Measurements from ENCODE around the gene POLE.

POLE gene

DNA sequence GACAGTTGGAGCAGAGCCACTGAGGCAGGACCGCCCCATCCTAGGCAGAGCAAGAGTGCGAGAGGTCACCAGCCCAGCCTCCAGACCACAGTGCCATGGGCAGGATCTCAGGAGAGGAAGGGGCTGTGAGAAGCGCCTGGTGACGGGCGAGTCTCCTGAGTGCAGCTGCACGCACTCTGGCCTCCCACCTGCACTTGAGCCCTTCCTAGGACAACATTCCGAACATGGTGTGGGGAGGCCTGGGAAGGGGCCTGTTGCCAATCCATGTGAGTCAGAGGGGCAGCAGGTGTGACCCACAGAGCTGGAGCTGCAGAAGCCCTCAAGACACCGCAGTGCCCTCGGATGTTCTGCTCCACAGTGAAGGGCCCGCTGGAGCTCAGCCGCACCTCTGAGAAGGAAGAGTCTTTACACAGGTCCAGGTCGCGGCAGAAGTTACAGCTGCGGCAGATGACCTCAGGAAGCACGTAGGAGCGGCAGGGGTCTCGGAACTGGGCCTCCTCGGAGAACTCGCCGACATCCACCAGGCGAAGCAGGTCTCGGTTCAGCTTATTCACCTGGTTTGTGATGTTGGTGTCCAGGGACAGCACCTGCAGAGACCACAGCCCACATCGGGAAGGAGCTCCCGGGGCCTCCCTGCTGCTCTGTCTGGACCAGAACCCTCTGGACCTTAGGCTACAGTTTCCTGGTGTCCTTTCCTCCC is 61.3 kb downstream of the POLE start:
- DNase-seq = no peak

- DNase-seq = no peak
Observed at GRCh38 chr12:132624910-132625630, 62.1 kb downstream of the POLE start.

DNA sequence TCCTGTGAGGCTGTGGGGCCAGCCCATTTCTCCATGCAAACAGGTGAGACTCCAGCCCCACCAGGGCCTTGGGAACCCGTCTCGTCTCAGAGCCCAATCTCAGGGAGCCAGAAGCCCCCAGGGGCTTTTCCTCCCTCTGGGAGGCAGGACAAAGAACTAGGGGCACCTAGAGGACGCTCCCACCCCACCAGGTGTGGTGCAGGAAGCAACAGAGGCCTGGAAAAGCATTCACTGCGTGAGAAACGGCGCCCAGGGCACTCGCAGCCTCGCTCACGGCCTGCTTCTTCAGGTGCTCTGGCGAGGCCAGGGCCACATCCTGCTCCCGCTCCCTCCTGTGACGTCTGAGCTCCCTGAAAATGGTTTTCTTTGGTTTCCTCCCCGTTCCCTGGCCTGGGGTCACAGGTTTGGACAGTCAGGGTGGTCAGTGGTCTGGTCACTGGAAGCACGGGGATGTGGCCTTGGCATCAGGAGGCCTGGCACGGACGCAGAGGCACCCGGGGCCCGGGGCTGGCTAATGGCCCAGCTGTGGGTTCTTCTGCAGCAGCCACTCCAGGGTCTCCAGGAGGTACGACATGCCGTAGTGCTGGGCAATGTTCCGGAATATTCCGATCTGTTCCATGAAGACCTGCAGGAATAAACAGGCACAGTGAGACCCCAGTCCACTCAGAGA is 62.8 kb downstream of the POLE start:
- DNase-seq = no peak

DNA sequence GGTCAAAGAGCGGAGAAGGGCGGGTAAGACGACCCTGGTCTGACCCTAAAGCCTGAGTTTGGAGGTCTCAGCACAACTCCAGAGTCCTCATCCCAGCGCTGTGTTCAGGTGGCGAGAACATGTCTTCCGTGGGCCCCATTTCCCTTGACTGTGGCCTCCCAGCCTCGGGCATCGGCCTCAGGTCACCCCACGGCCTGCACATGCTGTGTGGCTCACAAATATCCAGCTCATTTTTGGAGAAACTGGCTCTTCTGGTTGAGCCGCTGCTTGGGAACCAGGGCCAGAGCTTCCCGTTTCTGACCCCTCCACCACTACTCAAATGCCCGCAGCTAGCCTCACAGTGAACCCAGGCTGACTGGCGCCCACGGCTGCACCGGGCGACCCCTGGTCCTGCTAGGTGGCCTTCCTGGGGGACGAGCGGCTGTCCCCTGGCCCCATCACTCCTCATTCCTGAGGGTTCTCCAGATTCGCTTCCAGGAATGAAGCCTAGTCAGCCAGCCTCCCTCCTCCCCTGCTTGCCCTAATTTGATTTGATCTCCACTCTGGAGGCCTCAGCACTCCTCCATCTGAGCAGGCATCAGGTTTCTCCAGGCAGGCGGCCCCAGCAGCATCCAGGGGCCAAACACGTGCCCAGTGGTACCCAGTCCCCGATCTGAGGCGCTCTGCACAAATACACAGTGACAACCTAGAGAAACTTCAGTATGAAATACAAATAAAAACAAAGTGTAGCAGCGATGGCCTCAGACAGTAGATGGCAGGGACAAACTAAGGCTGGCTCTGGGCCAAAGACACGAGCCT is 63.9 kb downstream of the POLE start:
- DNase-seq = no peak

DNA sequence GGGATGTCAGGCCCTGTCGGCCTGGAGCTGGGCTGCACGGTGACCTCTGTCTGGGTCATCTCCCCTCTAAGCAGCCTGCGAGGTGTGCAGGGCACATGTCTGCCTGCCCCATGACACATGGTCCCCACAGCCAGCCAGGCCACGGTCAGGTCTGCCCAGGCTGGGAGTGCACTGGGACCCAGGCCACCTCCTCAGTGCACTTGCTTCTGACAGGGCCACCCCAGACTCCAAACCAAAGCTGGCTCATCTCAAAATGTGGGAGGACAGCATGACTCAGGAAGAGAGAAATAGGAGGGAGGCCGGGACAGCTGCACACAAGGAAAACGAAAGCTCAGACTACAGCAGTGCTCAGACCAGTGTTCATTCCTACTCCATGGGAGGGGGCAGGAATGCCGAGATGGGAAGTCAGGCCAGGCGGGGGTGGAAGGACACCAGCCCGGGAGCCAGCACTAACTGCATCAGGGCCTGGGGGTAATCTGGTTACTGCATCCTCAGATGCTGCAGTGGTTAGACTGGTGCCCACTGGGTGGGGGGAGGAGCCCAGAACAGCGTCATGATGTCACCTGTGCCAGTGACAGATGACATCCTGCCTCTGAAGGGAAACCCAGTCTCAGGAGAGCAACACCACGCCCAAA is 64.6 kb downstream of the POLE start:
- no peak for DNase-seq

GRCh38 chr12:132621657-132622435 is 65.3 kb downstream of the POLE start:
- DNase-seq = no peak

DNA sequence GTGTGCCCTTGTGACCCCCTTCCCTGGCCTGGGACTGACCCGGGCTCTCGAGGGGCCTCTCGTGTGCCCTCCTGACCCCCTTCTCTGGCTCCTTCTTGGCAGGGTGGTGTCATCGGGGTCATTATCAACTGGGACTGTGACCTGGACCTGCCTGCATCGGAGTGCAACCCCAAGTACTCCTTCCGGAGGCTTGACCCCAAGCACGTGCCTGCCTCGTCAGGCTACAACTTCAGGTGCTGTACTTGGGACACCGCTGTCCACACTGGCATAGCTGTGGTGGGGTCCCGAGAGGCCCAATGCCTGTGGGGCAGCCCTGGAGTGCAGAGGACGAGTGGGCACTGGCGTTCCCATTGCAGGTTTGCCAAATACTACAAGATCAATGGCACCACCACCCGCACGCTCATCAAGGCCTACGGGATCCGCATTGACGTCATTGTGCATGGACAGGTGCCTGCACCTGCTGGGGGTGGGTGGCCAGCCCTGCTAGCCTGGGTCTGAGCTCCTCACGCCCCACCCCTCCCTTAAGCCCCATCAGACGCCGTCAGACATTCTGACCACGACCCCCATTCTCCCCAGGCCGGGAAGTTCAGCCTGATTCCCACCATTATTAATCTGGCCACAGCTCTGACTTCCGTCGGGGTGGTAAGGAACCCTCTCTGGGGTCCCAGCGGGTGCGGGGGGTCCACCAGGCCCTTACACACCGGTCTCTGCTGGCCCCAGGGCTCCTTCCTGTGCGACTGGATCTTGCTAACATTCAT is 66.1 kb downstream of the POLE start:
- no peak for DNase-seq

- DNase-seq = no peak
Observed at GRCh38 chr12:132620113-132620898, 66.8 kb downstream of the POLE start.

DNA sequence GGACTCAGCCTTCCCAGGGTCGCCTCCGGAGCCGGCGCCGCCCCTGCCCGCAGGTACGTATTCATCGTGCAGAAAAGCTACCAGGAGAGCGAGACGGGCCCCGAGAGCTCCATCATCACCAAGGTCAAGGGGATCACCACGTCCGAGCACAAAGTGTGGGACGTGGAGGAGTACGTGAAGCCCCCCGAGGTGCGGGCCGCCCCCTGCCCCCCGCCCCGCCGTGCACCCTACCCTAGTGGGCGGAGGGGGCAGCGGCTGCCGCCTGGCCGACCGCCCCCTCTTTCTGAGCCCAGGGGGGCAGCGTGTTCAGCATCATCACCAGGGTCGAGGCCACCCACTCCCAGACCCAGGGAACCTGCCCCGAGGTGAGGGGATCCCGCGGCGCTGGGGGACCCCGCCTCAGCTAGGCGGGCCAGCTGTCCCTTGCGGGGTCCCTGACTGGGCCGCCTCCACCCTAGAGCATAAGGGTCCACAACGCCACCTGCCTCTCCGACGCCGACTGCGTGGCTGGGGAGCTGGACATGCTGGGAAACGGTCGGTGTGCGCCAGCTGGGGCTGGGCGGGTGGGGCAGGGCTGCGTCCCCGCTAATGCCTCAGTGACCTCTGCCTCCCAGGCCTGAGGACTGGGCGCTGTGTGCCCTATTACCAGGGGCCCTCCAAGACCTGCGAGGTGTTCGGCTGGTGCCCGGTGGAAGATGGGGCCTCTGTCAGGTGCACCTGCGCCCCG is 67.6 kb downstream of the POLE start:
- DNase-seq = no peak

- DNase-seq = no peak
Observed at GRCh38 chr12:132619071-132619385, 68.1 kb downstream of the POLE start.

GRCh38 chr12:132618683-132619043 is 68.5 kb downstream of the POLE start, which contains the start of gene P2RX2:
Gene P2RX2 (plus strand): TSS chr12:132618776. CDS start chr12:132618817, 41 bp downstream.
- no peak for DNase-seq

DNA sequence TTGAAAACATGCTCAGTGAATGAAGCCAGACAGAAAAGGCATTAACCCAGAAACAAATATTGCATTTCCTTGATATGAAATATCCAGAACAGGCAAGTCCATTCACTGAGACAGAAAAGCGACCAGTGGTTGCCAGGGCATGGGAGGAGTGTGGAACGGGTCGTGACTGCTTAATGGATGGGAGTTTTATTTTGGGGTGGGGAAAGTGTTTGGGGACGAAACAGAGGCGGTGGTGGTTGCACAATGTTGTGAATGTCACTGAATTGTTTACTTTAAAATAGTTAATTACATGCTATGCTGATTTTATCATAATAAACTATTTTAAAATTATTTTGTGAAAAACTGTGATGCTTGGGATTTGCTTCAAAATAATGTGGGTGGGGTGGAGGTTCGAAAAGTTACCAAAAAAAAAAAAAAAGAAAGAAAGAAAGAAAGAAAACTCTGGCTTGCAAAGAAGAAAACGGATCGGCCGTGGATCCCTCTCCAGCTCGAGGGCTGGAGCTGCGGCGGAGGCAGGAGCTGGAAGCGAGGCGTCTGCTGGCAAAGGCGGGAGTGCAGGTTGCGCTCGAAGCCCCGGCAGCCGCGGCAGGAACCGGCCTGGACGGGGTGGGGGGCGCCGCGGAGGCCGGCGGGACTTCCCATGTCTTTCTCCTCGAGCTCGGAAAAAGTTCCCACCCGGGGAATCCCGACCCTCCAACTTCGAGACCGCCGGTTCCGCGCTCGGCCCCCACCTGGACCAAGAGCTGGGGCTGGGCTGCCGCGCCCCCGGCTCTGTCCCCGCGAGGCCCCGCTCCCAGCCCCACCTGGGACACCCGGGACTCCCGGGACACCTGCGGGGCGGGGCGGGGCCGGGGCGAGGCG is 69.1 kb downstream of the POLE start:
- no peak for DNase-seq

DNA sequence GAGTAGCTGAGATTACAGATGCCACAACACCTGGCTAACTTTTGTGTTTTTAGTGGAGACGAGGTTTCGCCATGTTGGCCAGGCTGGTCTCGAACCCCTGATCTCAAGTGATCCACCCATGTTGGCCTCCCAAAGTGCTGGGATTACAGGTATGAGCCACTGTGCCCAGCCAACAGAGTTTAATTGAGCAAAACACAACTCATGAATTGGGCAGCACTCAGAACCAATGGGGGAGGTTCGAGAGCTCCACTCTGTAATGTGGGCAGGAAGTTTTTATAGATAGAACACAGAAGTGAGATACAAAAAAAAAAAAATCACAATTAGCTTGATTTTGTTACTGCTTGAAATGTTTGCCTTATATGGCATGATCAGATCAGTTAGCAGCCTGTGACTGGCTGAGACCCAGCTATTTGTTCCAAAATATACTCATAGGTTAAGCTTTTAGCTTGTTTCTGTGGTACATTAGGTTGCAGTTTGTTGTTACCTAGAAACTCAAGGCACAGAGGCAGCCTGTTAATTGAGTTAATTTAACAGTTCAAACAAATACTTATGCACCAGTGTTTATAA is 69.9 kb downstream of the POLE start:
- no peak for DNase-seq

DNA sequence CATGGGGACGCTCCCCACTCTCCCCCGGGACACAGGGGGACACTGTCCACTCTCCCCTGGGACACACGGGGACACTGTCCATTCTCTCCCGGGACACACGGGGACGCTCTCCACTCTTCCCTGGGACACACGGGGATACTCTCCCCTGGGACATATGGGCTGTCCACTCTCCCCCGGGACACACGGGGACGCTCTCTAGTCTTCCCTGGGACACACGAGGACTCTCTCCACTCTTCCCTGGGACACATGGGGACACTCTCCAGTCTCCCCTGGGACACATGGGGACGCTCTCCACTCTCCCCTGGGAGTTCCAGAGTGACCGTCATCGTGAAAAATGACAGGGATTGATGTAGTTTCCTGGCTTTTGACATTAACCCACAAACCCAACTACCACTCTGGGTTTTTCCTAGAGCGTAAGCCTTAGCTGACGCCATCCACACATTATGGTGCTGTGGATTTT is 71.5 kb downstream of the POLE start:
- no peak for DNase-seq

DNA sequence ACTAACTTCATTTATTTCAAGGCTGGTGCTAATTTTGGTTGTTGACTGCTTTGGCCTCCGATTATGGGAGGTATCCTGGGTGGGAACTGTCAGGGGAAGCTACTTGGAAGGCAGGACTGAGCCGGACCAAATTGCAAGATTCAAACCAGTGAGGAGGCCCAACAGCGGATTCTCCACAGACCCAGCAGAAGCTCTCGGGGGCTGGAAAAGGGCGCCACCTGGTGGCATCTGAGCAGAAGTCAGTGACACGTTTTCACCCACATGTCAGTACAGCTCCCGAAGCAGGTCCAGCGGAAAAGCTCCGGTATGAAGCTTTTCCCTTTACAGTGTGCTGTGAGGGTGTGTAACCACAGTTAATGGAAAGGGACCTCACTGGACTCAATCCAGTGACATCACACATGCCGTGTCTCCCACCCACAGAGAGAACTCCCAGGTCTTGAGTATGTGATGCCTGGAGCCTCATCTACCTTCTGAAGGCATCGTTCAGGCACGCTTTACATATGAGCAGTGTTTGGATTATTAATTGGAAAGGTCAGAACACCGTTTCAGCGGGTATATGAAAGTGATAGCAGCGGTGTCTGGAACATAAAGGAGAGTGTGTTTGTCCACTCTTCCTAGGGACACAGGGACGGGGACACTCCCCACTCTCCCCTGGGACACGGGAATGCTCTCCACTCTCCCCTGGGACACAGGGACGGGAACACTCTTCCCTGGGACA is 72.1 kb downstream of the POLE start:
- DNase-seq = no peak

- DNase-seq = no peak
Observed at GRCh38 chr12:132614029-132614428, 73.1 kb downstream of the POLE start.

DNA sequence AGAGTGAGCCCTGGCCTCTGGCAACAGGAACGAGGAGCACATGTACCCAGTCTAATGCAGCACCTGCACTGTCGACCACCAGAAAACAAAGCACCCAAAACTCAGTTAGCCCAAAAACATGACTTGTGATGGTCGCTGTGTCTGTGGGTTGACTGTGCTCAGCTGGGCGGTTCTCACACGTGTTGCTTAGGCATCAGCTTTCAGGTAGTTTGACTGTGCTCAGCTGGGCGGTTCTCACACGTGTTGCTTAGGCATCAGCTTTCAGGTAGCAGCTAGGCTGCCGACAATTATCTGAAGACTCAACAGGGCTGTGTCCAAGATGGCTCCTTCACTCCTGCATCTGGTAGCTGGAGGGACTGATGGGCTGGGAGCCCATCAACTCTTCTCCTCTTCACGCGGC is 75.5 kb downstream of the POLE start:
- DNase-seq = no peak
